HG03025 (cell line): ENCODE results near the gene TTC12.

ENCODE experiments used
- ATAC-seq: cut with Tn5 transposase; IDR thresholded peaks from one replicate; pipeline ENCODE4 v1.9.1; 2021; ENCODE audit warnings: mild to moderate bottlenecking, moderate library complexity; ENCODE audit not compliant: unreplicated experiment, low FRiP score

Gene TTC12, protein sequence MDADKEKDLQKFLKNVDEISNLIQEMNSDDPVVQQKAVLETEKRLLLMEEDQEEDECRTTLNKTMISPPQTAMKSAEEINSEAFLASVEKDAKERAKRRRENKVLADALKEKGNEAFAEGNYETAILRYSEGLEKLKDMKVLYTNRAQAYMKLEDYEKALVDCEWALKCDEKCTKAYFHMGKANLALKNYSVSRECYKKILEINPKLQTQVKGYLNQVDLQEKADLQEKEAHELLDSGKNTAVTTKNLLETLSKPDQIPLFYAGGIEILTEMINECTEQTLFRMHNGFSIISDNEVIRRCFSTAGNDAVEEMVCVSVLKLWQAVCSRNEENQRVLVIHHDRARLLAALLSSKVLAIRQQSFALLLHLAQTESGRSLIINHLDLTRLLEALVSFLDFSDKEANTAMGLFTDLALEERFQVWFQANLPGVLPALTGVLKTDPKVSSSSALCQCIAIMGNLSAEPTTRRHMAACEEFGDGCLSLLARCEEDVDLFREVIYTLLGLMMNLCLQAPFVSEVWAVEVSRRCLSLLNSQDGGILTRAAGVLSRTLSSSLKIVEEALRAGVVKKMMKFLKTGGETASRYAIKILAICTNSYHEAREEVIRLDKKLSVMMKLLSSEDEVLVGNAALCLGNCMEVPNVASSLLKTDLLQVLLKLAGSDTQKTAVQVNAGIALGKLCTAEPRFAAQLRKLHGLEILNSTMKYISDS

GRCh38 chr11:113314389-113315301 is at the start of gene TTC12:
Gene TTC12, plus strand, starts transcription at chr11:113314583. Its CDS starts 1,675 bp downstream, at chr11:113316258.
- peak; percentile 97 for ATAC-seq

- ATAC-seq = no peak
These were observed 49.0 kb upstream of the TTC12 start for GRCh38 chr11:113265362-113265761.

GRCh38 chr11:113267493-113267892 is 46.9 kb upstream of the TTC12 start:
- no peak for ATAC-seq

GRCh38 chr11:113269096-113269495 is 45.3 kb upstream of the TTC12 start:
- ATAC-seq = no peak

DNA sequence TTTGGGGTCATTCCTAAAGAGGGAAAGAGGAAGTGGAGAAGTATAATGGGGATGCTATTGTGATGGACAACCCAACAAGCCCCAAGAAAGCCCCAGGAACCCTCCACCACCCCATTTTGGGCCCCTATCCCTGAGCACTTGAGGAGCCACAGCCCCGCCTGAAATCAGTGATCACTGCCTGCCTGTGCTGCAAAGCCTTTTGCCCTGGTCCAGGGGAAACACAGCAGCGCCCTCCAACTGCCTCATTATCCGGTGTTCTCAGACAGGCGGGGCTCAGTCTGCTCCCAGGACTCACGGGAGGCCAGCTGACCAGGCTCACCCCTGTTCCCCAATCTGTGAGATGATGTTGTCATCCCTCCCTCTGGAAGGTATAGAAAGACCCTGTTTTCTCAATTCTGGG is 44.7 kb upstream of the TTC12 start:
- no peak for ATAC-seq

- ATAC-seq = no peak
These were observed 44.3 kb upstream of the TTC12 start for GRCh38 chr11:113270080-113270479.

- ATAC-seq = no peak
These were observed 42.7 kb upstream of the TTC12 start for GRCh38 chr11:113271551-113272245.

DNA sequence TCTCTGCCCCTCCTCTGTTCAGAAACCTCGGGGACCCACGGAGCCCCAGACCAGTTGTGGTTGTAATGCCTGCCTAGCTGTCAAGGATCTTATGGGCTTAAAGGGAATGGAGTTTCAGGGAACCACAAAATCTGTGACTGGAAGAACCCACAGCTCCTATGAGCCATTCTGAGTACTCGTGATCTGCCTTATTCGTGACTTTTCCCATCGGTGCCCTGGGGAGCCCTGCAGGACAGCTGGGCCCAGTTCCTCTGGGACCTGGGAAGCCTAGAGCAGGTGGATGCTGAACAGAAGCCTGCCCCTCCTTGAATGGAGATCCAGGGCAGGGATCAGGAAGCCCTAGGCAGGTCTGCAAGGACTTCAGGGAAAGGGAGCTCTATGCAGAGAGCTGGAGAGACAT is 42.1 kb upstream of the TTC12 start:
- ATAC-seq = no peak

DNA sequence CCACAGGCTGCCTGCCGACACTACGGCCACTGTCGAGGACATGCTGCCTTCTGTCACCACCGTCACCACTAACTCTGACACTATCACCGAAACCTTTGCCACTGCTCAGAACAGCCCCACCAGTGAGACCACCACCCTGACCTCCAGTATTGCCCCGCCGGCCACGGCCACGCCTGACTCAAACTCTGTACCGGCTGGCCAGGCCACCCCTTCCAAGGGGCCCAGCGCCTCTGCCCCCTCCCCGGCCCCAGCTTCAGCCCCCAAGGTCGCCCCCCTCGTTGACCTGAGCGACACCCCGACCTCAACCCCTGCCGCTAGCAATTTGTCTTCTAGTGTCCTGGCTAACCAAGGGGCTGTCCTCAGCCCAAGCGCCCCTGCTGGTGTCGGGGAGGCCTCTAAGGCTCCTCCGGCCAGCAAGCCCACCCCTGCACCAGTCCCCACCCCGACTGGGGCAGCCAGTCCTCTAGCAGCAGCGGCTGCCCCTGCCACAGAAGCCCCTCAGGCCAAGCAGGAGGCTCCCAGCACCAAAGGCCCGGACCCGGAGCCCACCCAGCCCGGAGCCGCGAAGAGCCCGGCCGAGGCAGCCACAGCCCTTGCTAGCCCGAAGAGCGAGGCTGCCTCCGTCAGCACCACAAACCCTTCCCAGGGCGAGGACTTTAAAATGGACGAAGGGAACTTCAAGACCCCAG is 41.3 kb upstream of the TTC12 start:
- ATAC-seq = no peak

DNA sequence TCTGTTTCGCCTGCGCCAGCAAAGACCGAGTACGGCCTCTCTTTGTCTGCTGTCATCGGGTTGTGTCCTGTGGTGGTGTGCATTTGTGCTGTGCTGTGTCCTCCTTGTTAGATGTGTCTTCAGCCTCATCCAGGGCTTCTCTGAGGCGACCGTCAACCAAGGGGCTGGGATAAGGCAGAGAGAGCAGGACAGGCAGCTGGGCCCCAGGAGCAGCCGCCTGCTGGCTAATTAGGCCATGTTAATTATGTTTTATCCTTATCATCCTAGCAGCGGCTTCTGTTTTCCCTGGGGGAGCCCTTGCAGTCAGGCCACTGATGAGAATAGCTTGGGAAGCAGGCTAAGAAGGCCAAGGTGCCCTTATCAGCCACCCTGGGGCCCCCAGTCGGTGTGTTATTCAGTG is 40.7 kb upstream of the TTC12 start:
- ATAC-seq = no peak

- ATAC-seq = no peak
These were observed 39.4 kb upstream of the TTC12 start for GRCh38 chr11:113274713-113275582.

GRCh38 chr11:113275602-113276001 is 38.8 kb upstream of the TTC12 start:
- no peak for ATAC-seq

DNA sequence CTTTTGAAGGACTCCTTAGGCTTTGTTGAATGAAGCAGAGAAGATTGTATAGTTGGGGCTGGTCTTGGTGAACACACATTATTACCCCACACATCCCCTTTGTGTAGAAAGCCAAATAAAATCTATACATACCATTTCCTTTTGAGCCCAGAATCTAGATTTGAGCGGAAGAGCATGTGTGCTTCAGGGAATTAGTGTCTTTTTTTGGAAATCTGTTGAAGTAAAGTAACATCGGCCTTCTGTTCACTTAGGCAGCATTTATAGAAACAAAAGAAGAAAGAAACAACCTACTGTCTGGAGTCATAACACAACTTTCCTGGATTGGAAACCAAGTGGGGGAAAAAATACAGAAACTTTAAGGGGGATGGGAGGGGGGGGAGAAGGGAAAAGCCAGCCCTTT is 37.9 kb upstream of the TTC12 start:
- no peak for ATAC-seq

- no peak for ATAC-seq
These were observed 36.5 kb upstream of the TTC12 start for GRCh38 chr11:113277907-113278306.

DNA sequence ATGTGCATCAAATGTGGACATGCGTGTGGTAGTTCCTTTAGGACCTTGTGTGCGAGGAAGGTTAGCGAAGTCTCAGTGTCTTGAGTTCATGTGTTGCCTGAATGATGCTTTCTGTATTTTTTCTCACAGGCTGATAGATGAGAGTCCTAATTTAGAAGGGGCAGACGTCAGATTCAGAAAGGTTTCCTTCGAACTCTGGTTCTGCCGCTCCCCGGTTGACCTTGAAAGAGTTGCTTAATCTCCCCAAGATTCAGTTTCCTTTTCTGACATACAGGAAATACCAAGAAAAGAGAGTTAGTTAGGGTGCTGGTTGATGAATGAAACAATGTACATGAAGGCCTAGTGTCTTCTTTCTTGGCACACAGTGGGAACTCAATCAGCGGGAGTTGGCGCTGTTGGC is 35.9 kb upstream of the TTC12 start:
- ATAC-seq = no peak

DNA sequence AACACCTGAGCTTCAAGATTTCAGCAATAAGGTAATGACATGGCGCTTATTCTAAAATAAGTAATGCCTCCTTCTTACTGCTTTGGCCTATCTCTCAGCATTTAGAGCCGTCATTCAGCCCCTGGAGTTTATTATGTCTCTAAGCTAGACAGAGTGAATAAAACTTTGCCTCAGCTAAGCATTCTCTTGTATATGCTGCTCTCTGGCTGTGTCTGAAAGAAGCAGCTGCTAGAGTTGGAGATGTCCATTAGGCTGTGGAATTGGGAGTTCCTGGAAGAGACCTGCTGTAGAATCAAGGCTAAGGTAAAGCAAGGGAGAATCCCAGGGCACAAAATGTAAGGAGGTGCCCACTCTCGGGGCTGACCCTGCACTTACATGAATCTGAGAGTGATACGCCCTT is 35.5 kb upstream of the TTC12 start:
- ATAC-seq = no peak

DNA sequence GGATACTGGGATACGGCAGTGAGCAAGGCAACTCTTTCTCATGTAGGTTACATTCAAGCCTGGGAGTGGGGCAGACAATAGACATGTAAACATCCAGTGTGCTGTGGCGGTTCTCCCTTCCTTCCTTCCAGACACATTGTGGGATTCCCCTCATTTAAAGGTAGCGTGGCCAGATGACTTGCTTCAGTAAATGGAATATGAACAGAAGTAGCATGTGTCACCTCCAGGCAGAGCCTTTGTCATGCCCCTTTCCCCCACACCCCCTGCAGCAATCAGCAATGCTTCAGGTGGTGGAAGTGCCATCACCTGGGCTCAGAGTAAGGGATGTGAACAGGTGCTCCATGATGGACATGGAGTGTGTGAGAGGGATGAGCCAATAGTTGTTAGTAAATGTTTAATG is 34.8 kb upstream of the TTC12 start:
- ATAC-seq = no peak

GRCh38 chr11:113281052-113281725 is 33.2 kb upstream of the TTC12 start:
- no peak for ATAC-seq
